SK-N-SH (cell line): ENCODE results near the gene RASAL2. TPM values are rescaled to one million over a fixed set of nuclear protein-coding genes. Genes with fewer than 3 reads are reported as not detected.

Experiments used
- CTCF ChIA-PET: fragments of 300-600, 350-600 bp; formaldehyde crosslinking; extraction: SDS; loops from one replicate; lab custom pipeline; 2021; lab: Yijun Ruan, JAX
- POLR2A ChIA-PET: fragments of 350-600 bp; sonication (Branson Sonifier 250); formaldehyde crosslinking; extraction: SDS; loops from one replicate; lab custom pipeline; 2020; ENCODE audit warnings: antibody characterized with exemption, inconsistent platforms; lab: Yijun Ruan, JAX
- DNase-seq: peaks from one replicate; pipeline ENCODE4 v3.0.0; 2012
- H2AFZ ChIP-seq: fragments of 200-600 bp; sonication (generic); 2 replicates; pipeline ENCODE4 v1.8.1; 2016; ENCODE audit warnings: antibody characterized with exemption, mild to moderate bottlenecking, low read depth
- H3F3A ChIP-seq: fragments of 200-600 bp; sonication (generic); replicated peaks from 2 replicates; pipeline ENCODE3; 2016; ENCODE audit warnings: antibody characterized with exemption, mild to moderate bottlenecking; ENCODE audit not compliant: insufficient read depth
- H3K27ac ChIP-seq, 2 experiments: fragments of 200-500 bp in 1 of 2; fragments of 200-600 bp in 1 of 2; sonication (Bioruptor generic) in 1 of 2; sonication (generic), shearing (Covaris generic) in 1 of 2; 2 replicates each; pipeline versions ENCODE4 v1.5.1 to v1.6.1; 2014 to 2016; ENCODE audit warnings: low read depth in 2 of 2, inconsistent platforms in 1 of 2, low read length in 1 of 2, mild to moderate bottlenecking in 1 of 2, mixed read lengths in 1 of 2
- H3K27me3 ChIP-seq: fragments of 200-600 bp; sonication (generic), shearing (Covaris generic); 2 replicates; pipeline ENCODE4 v1.6.1; 2016; ENCODE audit warnings: mixed run types; ENCODE audit not compliant: insufficient read depth
- H3K36me3 ChIP-seq, 2 experiments: fragments of 200-500 bp in 1 of 2; fragments of 200-600 bp in 1 of 2; sonication (Bioruptor generic) in 1 of 2; sonication (generic) in 1 of 2; replicated peaks in 1 of 2; 2 replicates each; pipeline versions ENCODE3 to v1.5.1; 2014 to 2016; ENCODE audit warnings: low read length in 1 of 2, mild to moderate bottlenecking in 1 of 2; ENCODE audit not compliant: insufficient read depth in 2 of 2, control insufficient read depth in 1 of 2
- H3K4me1 ChIP-seq, 2 experiments: fragments of 200-500 bp in 1 of 2; fragments of 200-600 bp in 1 of 2; sonication (Bioruptor generic) in 1 of 2; sonication (generic), shearing (Covaris generic) in 1 of 2; 2 replicates each; pipeline versions ENCODE4 v1.5.1 to v1.6.1; 2014 to 2016; ENCODE audit warnings: low read depth in 1 of 2, low read length in 1 of 2, mixed run types in 1 of 2; ENCODE audit not compliant: insufficient read depth in 2 of 2, control insufficient read depth in 1 of 2
- H3K4me2 ChIP-seq: fragments of 200-600 bp; sonication (generic), shearing (Covaris generic); 2 replicates; pipeline ENCODE4 v1.6.1; 2017; ENCODE audit warnings: mixed run types
- H3K4me3 ChIP-seq, 2 experiments: fragments of 200-500 bp in 1 of 2; fragments of 200-600 bp in 1 of 2; sonication (Bioruptor generic) in 1 of 2; sonication (generic), shearing (Covaris generic) in 1 of 2; 2 replicates each; pipeline versions ENCODE4 v1.5.1 to v1.8.1; 2014 to 2016; ENCODE audit warnings: low read depth in 2 of 2, inconsistent platforms in 1 of 2, low read length in 1 of 2, mild to moderate bottlenecking in 1 of 2, mixed read lengths in 1 of 2, moderate library complexity in 1 of 2
- H3K79me2 ChIP-seq: fragments of 200-600 bp; sonication (generic); 2 replicates; pipeline ENCODE4 v1.8.1; 2017; ENCODE audit warnings: mild to moderate bottlenecking; ENCODE audit not compliant: insufficient read depth
- H3K9ac ChIP-seq: fragments of 200-600 bp; sonication (generic); 2 replicates; pipeline ENCODE4 v1.6.1; 2017; ENCODE audit warnings: mixed run types
- H3K9me2 ChIP-seq: fragments of 200-600 bp; sonication (generic); 2 replicates; pipeline ENCODE4 v1.6.1; 2017; ENCODE audit warnings: mixed run types
- H3K9me3 ChIP-seq: fragments of 200-600 bp; sonication (generic); 2 replicates; pipeline ENCODE4 v1.6.1; 2017; ENCODE audit warnings: mixed run types, mild to moderate bottlenecking, moderate library complexity
- H4K20me1 ChIP-seq: fragments of 200-600 bp; sonication (generic); 2 replicates; pipeline ENCODE4 v1.6.1; 2017; ENCODE audit warnings: mild to moderate bottlenecking, mixed run types; ENCODE audit not compliant: insufficient read depth
- ELF1 ChIP-seq: IDR thresholded peaks from 2 replicates; pipeline ENCODE4 v1.4.0; 2012
- EP300 ChIP-seq, 2 experiments: IDR thresholded peaks; 2 replicates each; pipeline versions ENCODE4 v1.4.0 to v1.6.1; 2012; ENCODE audit warnings: borderline replicate concordance in 1 of 2, low read depth in 1 of 2, low read length in 1 of 2
- FOSL2 ChIP-seq: IDR thresholded peaks from 2 replicates; pipeline ENCODE4 v1.4.0; 2012; ENCODE audit warnings: low read depth, mild to moderate bottlenecking, moderate library complexity, borderline replicate concordance
- FOXM1 ChIP-seq: IDR thresholded peaks from 2 replicates; pipeline ENCODE4 v1.4.0; 2012; ENCODE audit warnings: low read depth, mild to moderate bottlenecking
- MEF2A ChIP-seq: IDR thresholded peaks from 2 replicates; pipeline ENCODE4 v1.4.0; 2012; ENCODE audit warnings: low read depth, borderline replicate concordance
- MXI1 ChIP-seq: IDR thresholded peaks from 2 replicates; pipeline ENCODE4 v1.6.1; 2012; ENCODE audit warnings: mild to moderate bottlenecking, low read depth, low read length, improper control_type of control experiment
- NRF1 ChIP-seq: IDR thresholded peaks from 2 replicates; pipeline ENCODE4 v1.6.1; 2012; ENCODE audit warnings: low read depth, mild to moderate bottlenecking, low read length
- POLR2AphosphoS5 ChIP-seq: IDR thresholded peaks from 2 replicates; pipeline ENCODE4 v1.6.1; 2012; ENCODE audit warnings: low read depth, low read length
- RAD21 ChIP-seq: IDR thresholded peaks from 2 replicates; pipeline ENCODE4 v1.6.1; 2012; ENCODE audit warnings: mild to moderate bottlenecking, low read length
- RFX5 ChIP-seq: IDR thresholded peaks from 2 replicates; pipeline ENCODE4 v1.6.1; 2012; ENCODE audit warnings: mild to moderate bottlenecking, improper control_type of control experiment, low read length
- RXRA ChIP-seq: IDR thresholded peaks from 2 replicates; pipeline ENCODE4 v1.4.0; 2012; ENCODE audit warnings: low read depth, mild to moderate bottlenecking, borderline replicate concordance
- SIN3A ChIP-seq: IDR thresholded peaks from 2 replicates; pipeline ENCODE4 v1.6.1; 2012; ENCODE audit warnings: low read depth, mild to moderate bottlenecking, low read length, moderate library complexity, borderline replicate concordance
- TCF12 ChIP-seq: IDR thresholded peaks from 2 replicates; pipeline ENCODE4 v1.4.0; 2012
- TEAD4 ChIP-seq: IDR thresholded peaks from 2 replicates; pipeline ENCODE4 v1.4.0; 2012; ENCODE audit warnings: mild to moderate bottlenecking, borderline replicate concordance; ENCODE audit not compliant: insufficient read depth
- YY1 ChIP-seq: IDR thresholded peaks from 2 replicates; pipeline ENCODE4 v1.4.0; 2012; ENCODE audit warnings: low read depth, mild to moderate bottlenecking
- WGBS: methylation state at CpG from one replicate; pipeline ENCODE4 v1.1.6; 2017; ENCODE audit warnings: low lambda C conversion rate; 5-methylcytosine and 5-hydroxymethylcytosine counted together
- polyA plus RNA-seq, 3 experiments: library from polyadenylated mRNA; depleted of rRNA; stranded (reverse); fragments of >200 nt; gene quantifications; 2 replicates each; pipeline ENCODE4 v1.2.3, GENCODE V29; 2012
- TF ChIP-seq, protein P1 (sequence below): fragments of 150-350 bp; IDR thresholded peaks from 2 replicates; pipeline ENCODE4 v1.6.1; 2016; ENCODE audit warnings: mild to moderate bottlenecking, low read depth, low read length
- TF ChIP-seq, protein P2 (sequence below): IDR thresholded peaks from 2 replicates; pipeline ENCODE4; 2012
- TF ChIP-seq, protein P3 (sequence below): IDR thresholded peaks from 2 replicates; pipeline ENCODE4 v1.4.0; 2012; ENCODE audit warnings: low read depth, borderline replicate concordance
- TF ChIP-seq, protein P4 (sequence below): IDR thresholded peaks from 2 replicates; pipeline ENCODE4 v1.4.0; 2012; ENCODE audit warnings: low read depth, borderline replicate concordance
- TF ChIP-seq, protein P5 (sequence below): fragments of 150-350 bp; IDR thresholded peaks from 2 replicates; pipeline ENCODE4 v1.6.1; 2017; ENCODE audit warnings: antibody characterized with exemption, low read length, low read depth, borderline replicate concordance

RASAL2 gene
- polyA plus RNA-seq, 1 of the 3 experiments (the other 2 are of a cell fraction) = 6.9 TPM

DNA sequence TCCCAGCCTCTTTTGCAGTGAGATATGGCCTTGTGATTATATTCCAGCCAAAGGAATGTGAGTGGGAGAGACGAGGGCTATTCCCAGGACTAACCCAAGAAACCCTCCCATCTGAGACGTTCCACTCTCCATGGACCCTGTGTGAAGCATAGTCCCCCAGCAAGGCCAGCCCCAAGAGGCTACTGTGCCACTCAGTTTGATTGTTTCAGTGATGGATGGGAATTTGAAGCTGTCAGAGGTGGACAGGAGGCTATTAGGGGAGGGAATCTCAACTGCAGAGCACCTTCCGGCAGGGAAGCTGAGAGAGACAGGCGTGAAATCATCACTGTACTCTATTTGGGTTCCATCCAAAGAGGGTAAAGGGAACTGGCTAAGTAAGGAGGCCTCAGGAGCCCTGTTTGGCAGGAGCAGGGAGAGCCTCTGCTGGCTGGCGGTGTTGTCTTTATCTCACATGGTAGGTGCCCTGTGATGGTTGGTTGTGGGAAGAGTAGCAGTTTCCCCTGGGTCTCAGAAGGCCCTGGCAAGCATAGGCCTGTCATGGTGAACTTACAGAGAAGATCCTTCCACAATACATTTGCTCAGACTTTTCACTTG is 415.6 kb downstream of the RASAL2 start:
- Histone ChIP-seq H3K9me2 (no peaks in the 10 kb centered on the region), H3K27me3 (no peaks in the 10 kb centered on the region), H3K4me3 (no peak overlapping the region), H3K4me1 (peaks cover 0 to 2% of the 10 kb centered on the region in 2 experiments; a peak in 1 of 4 replicates), H3K4me2 (no peak overlapping the region), H3F3A (no peaks in the 10 kb centered on the region), H3K27ac (no peak overlapping the region), H3K9me3 (no peaks in the 10 kb centered on the region), H3K36me3 (no peaks in the 10 kb centered on the region), H3K79me2 (no peaks in the 10 kb centered on the region), H2AFZ (no peak overlapping the region), H3K9ac (no peak overlapping the region)
- DNase-seq = no peak
- WGBS = 84% methylated on average over 4 of the region's 5 CpGs
- ChIA-PET CTCF (interaction anchor here (0.9 to 3.1 kb wide), 4 partner anchors 8 to 199 kb away, joined by 3 to 23 read pairs (median 4); no protein-coding TSS in a partner anchor), POLR2A (no interaction called here)
- TF ChIP-seq, protein P1, sequence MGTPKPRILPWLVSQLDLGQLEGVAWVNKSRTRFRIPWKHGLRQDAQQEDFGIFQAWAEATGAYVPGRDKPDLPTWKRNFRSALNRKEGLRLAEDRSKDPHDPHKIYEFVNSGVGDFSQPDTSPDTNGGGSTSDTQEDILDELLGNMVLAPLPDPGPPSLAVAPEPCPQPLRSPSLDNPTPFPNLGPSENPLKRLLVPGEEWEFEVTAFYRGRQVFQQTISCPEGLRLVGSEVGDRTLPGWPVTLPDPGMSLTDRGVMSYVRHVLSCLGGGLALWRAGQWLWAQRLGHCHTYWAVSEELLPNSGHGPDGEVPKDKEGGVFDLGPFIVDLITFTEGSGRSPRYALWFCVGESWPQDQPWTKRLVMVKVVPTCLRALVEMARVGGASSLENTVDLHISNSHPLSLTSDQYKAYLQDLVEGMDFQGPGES = no peak
- TF ChIP-seq POLR2AphosphoS5 = no peak
- TF ChIP-seq, protein P2, sequence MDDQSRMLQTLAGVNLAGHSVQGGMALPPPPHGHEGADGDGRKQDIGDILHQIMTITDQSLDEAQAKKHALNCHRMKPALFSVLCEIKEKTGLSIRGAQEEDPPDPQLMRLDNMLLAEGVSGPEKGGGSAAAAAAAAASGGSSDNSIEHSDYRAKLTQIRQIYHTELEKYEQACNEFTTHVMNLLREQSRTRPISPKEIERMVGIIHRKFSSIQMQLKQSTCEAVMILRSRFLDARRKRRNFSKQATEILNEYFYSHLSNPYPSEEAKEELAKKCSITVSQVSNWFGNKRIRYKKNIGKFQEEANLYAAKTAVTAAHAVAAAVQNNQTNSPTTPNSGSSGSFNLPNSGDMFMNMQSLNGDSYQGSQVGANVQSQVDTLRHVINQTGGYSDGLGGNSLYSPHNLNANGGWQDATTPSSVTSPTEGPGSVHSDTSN = no peak
- TF ChIP-seq RAD21 = no peak
- TF ChIP-seq EP300 (IDR thresholded peaks at IDR 0.05; ENCODE audit: borderline replicate concordance in 1 of 2, low read depth in 1 of 2, low read length in 1 of 2) = no peak
- TF ChIP-seq TCF12 = no peak
- TF ChIP-seq RXRA = no peak
- no peak for TF ChIP-seq ELF1
- no peak for TF ChIP-seq TEAD4
- TF ChIP-seq, all 33 proteins: peak for 0
- no peaks in the 10 kb centered on the region for H4K20me1 ChIP-seq

DNA sequence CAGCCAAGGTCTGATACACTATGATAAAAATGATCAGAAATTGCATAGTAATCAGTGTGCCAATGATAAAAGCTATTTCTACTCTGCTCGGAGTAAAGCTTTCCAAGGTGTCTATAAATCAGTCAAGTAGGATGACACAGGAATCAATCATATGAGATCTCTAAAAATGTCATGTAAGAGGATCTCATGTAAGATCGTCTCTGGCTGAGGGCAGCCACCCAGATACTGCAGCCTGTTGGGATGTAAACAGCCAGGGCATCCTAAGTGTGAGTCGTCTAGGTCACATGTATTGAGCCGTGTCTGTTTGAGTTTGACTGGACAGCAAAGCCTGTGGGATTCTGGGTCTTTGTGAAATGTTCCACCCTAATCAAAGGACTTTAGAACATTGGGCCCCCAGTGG is 416.3 kb downstream of the RASAL2 start:
- 87% methylated on average over 4 of the region's 4 CpGs for WGBS
- DNase-seq = no peak
- Histone ChIP-seq H3K79me2 (no peaks in the 10 kb centered on the region), H3K4me2 (no peak overlapping the region), H3K36me3 (no peaks in the 10 kb centered on the region), H3K4me3 (no peak overlapping the region), H3K4me1 (peaks cover 0 to 2% of the 10 kb centered on the region in 2 experiments; a peak in 1 of 4 replicates), H3K9me2 (no peaks in the 10 kb centered on the region), H3K9me3 (no peaks in the 10 kb centered on the region), H3K27ac (no peak overlapping the region), H3F3A (no peaks in the 10 kb centered on the region), H3K9ac (no peak overlapping the region), H3K27me3 (no peaks in the 10 kb centered on the region), H2AFZ (no peak overlapping the region), H4K20me1 (no peaks in the 10 kb centered on the region)
- ChIA-PET CTCF (interaction anchor here (1.2 to 3.1 kb wide), 3 partner anchors 9 to 200 kb away, joined by 3 to 23 read pairs (median 5); no protein-coding TSS in a partner anchor), POLR2A (no interaction called here)
- no peak for TF ChIP-seq MEF2A
- TF ChIP-seq NRF1 = no peak
- TF ChIP-seq, protein P3, sequence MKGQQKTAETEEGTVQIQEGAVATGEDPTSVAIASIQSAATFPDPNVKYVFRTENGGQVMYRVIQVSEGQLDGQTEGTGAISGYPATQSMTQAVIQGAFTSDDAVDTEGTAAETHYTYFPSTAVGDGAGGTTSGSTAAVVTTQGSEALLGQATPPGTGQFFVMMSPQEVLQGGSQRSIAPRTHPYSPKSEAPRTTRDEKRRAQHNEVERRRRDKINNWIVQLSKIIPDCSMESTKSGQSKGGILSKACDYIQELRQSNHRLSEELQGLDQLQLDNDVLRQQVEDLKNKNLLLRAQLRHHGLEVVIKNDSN = no peak
- no peak for TF ChIP-seq RFX5
- TF ChIP-seq MXI1 = no peak
- no peak for TF ChIP-seq ELF1
- no peak for TF ChIP-seq FOXM1
- TF ChIP-seq FOSL2 = no peak
- TF ChIP-seq, protein P4, sequence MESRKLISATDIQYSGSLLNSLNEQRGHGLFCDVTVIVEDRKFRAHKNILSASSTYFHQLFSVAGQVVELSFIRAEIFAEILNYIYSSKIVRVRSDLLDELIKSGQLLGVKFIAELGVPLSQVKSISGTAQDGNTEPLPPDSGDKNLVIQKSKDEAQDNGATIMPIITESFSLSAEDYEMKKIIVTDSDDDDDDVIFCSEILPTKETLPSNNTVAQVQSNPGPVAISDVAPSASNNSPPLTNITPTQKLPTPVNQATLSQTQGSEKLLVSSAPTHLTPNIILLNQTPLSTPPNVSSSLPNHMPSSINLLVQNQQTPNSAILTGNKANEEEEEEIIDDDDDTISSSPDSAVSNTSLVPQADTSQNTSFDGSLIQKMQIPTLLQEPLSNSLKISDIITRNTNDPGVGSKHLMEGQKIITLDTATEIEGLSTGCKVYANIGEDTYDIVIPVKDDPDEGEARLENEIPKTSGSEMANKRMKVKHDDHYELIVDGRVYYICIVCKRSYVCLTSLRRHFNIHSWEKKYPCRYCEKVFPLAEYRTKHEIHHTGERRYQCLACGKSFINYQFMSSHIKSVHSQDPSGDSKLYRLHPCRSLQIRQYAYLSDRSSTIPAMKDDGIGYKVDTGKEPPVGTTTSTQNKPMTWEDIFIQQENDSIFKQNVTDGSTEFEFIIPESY = no peak
- TF ChIP-seq YY1 = no peak
- TF ChIP-seq, protein P2 = no peak
- no peak for TF ChIP-seq SIN3A
- TF ChIP-seq, protein P5, sequence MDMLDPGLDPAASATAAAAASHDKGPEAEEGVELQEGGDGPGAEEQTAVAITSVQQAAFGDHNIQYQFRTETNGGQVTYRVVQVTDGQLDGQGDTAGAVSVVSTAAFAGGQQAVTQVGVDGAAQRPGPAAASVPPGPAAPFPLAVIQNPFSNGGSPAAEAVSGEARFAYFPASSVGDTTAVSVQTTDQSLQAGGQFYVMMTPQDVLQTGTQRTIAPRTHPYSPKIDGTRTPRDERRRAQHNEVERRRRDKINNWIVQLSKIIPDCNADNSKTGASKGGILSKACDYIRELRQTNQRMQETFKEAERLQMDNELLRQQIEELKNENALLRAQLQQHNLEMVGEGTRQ = no peak
- no peak for TF ChIP-seq RXRA
- TF ChIP-seq EP300 (IDR thresholded peaks at IDR 0.05; ENCODE audit: borderline replicate concordance in 1 of 2, low read depth in 1 of 2, low read length in 1 of 2) = no peak
